Right ventricle myocardium inferior (tissue), 1 donor: Measurements from ENCODE around the gene OGFR. TPM values are rescaled to one million over a fixed set of nuclear protein-coding genes. Genes with fewer than 3 reads are reported as not detected.

Source experiments
- ATAC-seq: fragments of 200-7000 bp; cut with Tn5 transposase; one replicate; pipeline ENCODE4 v1.9.1; 2020; ENCODE audit warnings: mild to moderate bottlenecking, moderate library complexity
- DNase-seq: peaks from one replicate; pipeline ENCODE4 v3.0.0; 2021; ENCODE audit errors: missing footprints
- intact Hi-C: fragments of 100-400 bp; cut with DNase I; formaldehyde crosslinking; loops from one replicate; pipeline ENCODE4 v1.11.0; 2022
- total RNA-seq: library from RNA; stranded (reverse); fragmentation: NEBNext Ultra II Directional; extraction: Animal tissue kit (Norgen Biotek cat#: 25700); gene quantifications from one replicate; pipeline ENCODE4 v1.2.1, GENCODE V29; 2021
- donor health status: DM: no; HTN: yes; CAD: no; lungs with severe emphysema.

Gene OGFR
- total RNA-seq, 1 donor from 2014 or later = 22.5 TPM

GRCh38 chr20:62768234-62768546 is 36.4 kb upstream of the OGFR start:
- DNase-seq = no peak
- intact Hi-C loops = loop anchor here (5.0 kb wide), 1 partner anchor 56 kb away; no protein-coding TSS in a partner anchor
- no peak for ATAC-seq

GRCh38 chr20:62768551-62769287 is 35.9 kb upstream of the OGFR start:
- DNase-seq (peak; percentile 53), ATAC-seq (no peak)
- intact Hi-C loops = loop anchor here (5.0 kb wide), 1 partner anchor 56 kb away; no protein-coding TSS in a partner anchor

GRCh38 chr20:62769346-62770071 is 35.1 kb upstream of the OGFR start:
- intact Hi-C loops = loop anchor here (5.0 kb wide), 1 partner anchor 57 kb away; no protein-coding TSS in a partner anchor
- peak; percentile 32 for DNase-seq
- ATAC-seq = no peak

GRCh38 chr20:62770111-62770910 is 34.3 kb upstream of the OGFR start:
- DNase-seq (peak; percentile 20), ATAC-seq (no peak)
- intact Hi-C loops = no loop called here

- no peak for ATAC-seq
- intact Hi-C loops = no loop called here
- peak; percentile 25 for DNase-seq
Observed at GRCh38 chr20:62770916-62771315, 33.7 kb upstream of the OGFR start.

- intact Hi-C loops = no loop called here
- ATAC-seq = no peak
- peak; percentile 22 for DNase-seq
Observed at GRCh38 chr20:62771396-62772102, 33.1 kb upstream of the OGFR start.

- intact Hi-C loops = no loop called here
Observed at GRCh38 chr20:62772103-62772611, 32.5 kb upstream of the OGFR start.

GRCh38 chr20:62772619-62772989 is 32.0 kb upstream of the OGFR start:
- intact Hi-C loops = no loop called here
- DNase-seq = no peak
- ATAC-seq = no peak

More at GRCh38 chr20:62772103-62772611, 32.5 kb upstream of the OGFR start:
- ATAC-seq = no peak
- DNase-seq = peak; percentile 46

GRCh38 chr20:62772990-62773844 is 31.4 kb upstream of the OGFR start:
- intact Hi-C loops = no loop called here
- DNase-seq (peak; percentile 65), ATAC-seq (no peak)

GRCh38 chr20:62773845-62774714 is 30.6 kb upstream of the OGFR start:
- ATAC-seq = no peak
- DNase-seq = peak; percentile 61
- intact Hi-C loops = no loop called here

GRCh38 chr20:62774762-62775161 is 29.9 kb upstream of the OGFR start:
- ATAC-seq = peak; percentile 33
- DNase-seq = peak; percentile 68
- intact Hi-C loops = no loop called here

- ATAC-seq (no peak), DNase-seq (peak; percentile 62)
- intact Hi-C loops = no loop called here
Observed at GRCh38 chr20:62775206-62775605, 29.4 kb upstream of the OGFR start.

GRCh38 chr20:62776035-62776691 is 28.5 kb upstream of the OGFR start:
- DNase-seq (peak; percentile 66), ATAC-seq (no peak)
- intact Hi-C loops = no loop called here

GRCh38 chr20:62776692-62777527 is 27.7 kb upstream of the OGFR start:
- ATAC-seq (no peak), DNase-seq (peak; percentile 60)
- intact Hi-C loops = no loop called here

- intact Hi-C loops = no loop called here
- peak; percentile 35 for DNase-seq
- ATAC-seq = no peak
Observed at GRCh38 chr20:62777528-62777830, 27.2 kb upstream of the OGFR start.

- DNase-seq (peak; percentile 46), ATAC-seq (no peak)
- intact Hi-C loops = no loop called here
Observed at GRCh38 chr20:62778058-62778457, 26.6 kb upstream of the OGFR start.
